ENCODE measurements around the gene ABCC10.

DNA sequence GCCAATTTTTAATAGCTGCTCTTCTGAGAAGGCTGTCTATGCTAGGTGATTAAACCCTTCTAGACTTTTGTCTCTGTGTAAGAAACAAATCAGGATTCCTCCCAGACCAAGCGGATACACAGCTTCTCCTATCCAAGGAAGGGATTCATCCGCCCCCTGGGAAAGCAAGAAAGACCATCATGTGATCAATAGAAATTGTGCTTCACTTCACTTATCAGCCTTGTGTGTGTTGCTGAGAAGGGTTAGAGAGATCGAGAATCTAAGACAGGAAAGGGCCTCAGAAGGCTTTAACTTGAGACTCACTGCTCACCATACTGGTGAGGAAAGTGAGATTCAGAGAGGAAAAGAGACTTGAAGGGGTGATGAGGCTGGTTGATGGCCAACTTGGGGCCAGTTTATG lies 1.5 kb downstream of the ABCC10 start:
- TF ChIP-seq, protein P1, sequence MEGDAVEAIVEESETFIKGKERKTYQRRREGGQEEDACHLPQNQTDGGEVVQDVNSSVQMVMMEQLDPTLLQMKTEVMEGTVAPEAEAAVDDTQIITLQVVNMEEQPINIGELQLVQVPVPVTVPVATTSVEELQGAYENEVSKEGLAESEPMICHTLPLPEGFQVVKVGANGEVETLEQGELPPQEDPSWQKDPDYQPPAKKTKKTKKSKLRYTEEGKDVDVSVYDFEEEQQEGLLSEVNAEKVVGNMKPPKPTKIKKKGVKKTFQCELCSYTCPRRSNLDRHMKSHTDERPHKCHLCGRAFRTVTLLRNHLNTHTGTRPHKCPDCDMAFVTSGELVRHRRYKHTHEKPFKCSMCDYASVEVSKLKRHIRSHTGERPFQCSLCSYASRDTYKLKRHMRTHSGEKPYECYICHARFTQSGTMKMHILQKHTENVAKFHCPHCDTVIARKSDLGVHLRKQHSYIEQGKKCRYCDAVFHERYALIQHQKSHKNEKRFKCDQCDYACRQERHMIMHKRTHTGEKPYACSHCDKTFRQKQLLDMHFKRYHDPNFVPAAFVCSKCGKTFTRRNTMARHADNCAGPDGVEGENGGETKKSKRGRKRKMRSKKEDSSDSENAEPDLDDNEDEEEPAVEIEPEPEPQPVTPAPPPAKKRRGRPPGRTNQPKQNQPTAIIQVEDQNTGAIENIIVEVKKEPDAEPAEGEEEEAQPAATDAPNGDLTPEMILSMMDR (IDR thresholded peaks at IDR 0.05), result no peak
- no peak for TF ChIP-seq POLR2A (IDR thresholded peaks at IDR 0.05)

Measured in heart left ventricle (tissue), 13 donors.